ENCODE measurements around the gene GABRB1. TPM values are rescaled to one million over a fixed set of nuclear protein-coding genes. Genes with fewer than 3 reads are reported as not detected.

The GABRB1 gene
- total RNA-seq, 1 experiment from 2014 or later = not detected

DNA sequence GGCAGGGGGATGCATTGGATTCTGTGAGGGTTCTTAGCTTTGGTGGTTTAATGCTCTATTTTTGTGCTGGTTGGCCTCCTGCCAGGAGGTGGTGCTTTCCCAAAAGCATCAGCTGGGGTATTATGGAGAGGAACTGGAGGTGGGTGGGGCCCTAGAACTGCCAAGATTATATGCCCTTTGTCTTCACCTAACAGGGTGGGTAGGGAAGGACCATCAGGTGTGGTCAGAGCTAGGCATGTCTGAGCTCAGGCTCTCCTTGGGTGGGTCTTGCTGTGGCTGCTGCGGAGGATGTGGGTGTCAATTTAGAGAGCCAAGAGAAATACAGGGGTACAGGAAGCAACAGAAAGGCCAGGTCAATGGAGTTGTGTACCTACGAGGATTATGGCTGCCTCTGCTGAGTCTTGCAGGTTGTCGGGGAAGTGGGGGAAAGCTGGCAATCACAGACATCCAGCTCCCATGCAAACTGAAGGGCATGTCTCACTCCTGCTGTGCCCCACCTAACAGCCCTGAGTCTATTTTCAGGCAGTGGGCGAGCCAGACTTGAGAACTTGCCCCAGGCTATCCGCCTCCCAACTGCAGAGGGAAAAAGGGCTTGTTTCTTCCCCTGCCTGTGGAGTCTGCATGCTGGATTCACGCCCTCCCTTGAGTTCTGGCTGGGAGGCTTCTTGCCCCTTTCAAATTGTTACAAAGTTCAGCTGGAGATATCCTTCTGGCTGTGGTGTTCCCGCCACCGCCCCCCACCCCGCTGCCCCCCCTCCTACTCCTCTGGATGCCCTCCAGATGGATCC, 220.2 kb downstream of the GABRB1 start:
- CTCF ChIA-PET = no interaction called here
- Histone ChIP-seq H3K36me3 (ENCODE audit: control insufficient read depth in 1 of 2, insufficient read depth in 2 of 2, low read length in 2 of 2) (no peaks in the 10 kb centered on the region), H4K20me1 (ENCODE audit: insufficient read depth) (no peaks in the 10 kb centered on the region), H3K27me3 (ENCODE audit: insufficient read depth, low read length) (no peaks in the 10 kb centered on the region), H3K4me1 (ENCODE audit: control insufficient read depth in 1 of 2, insufficient read depth in 2 of 2, low read length in 2 of 2) (no peaks in the 10 kb centered on the region), H3K4me2 (ENCODE audit: low read length) (no peak overlapping the region), H3K9ac (ENCODE audit: low read length) (no peak overlapping the region), H3K9me3 (ENCODE audit: control insufficient read depth in 1 of 2, insufficient read depth in 1 of 2, low read depth in 1 of 2, low read length in 2 of 2) (no peaks in the 10 kb centered on the region), H3K79me2 (ENCODE audit: insufficient read depth, low read length) (no peaks in the 10 kb centered on the region), H2AFZ (ENCODE audit: low read depth, low read length, poor library complexity, severe bottlenecking) (no peak overlapping the region), H3K27ac (ENCODE audit: low read depth, low read length) (no peak overlapping the region), H3K4me3 (replicated peaks in 1 of 2; ENCODE audit: low read depth in 1 of 2, low read length in 2 of 2) (no peak overlapping the region), H3K9me2 (ENCODE audit: insufficient read depth) (no peaks in the 10 kb centered on the region)
- POLR2A ChIA-PET = no interaction called here
- RAD21 ChIA-PET (ENCODE audit: low non-redundant PET in 1 of 2, low total read pairs in 2 of 2, uncharacterized antibody in 2 of 2, unreplicated experiment in 2 of 2) = no interaction called here
- no peak for DNase-seq (ENCODE audit: low read depth, low spot score)
- TF ChIP-seq EZH2 (IDR thresholded peaks at IDR 0.05) (no peak), POLR2A (IDR thresholded peaks at IDR 0.05; ENCODE audit: borderline replicate concordance, extremely low read depth, insufficient read depth, insufficient read length) (no peak)
- intact Hi-C loops (cut with micrococcal nuclease) = no loop called here
- no peak for ATAC-seq
- BruUV-seq (replicated peaks) = no TSS peak

DNA sequence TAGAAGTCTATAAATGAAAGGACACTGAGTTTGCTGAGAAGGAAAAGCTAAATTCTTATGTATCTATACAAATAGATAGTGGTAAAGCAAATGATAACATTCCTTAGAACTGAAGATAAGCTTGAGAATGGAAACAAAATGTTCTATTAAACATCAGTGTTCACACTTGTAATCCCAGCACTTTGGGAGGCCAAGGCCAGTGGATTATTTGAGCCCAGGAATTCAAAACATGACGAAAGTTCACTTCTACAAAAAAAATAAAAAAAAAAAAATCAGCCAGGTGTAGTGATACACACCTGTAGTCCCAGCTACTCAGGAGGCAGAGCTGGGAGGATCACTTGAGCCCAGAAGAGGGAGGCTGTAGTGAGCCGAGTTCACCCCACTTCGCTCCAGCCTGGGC, 232.4 kb downstream of the GABRB1 start:
- Histone ChIP-seq H3K4me1 (ENCODE audit: control insufficient read depth in 1 of 2, insufficient read depth in 2 of 2, low read length in 2 of 2) (no peaks in the 10 kb centered on the region), H3K9me2 (ENCODE audit: insufficient read depth) (no peaks in the 10 kb centered on the region), H3K27me3 (ENCODE audit: insufficient read depth, low read length) (no peaks in the 10 kb centered on the region), H4K20me1 (ENCODE audit: insufficient read depth) (no peaks in the 10 kb centered on the region), H3K27ac (ENCODE audit: low read depth, low read length) (no peak overlapping the region), H3K9me3 (ENCODE audit: control insufficient read depth in 1 of 2, insufficient read depth in 1 of 2, low read depth in 1 of 2, low read length in 2 of 2) (no peaks in the 10 kb centered on the region), H3K4me2 (ENCODE audit: low read length) (no peak overlapping the region), H3K4me3 (replicated peaks in 1 of 2; ENCODE audit: low read depth in 1 of 2, low read length in 2 of 2) (no peak overlapping the region), H3K9ac (ENCODE audit: low read length) (no peak overlapping the region), H2AFZ (ENCODE audit: low read depth, low read length, poor library complexity, severe bottlenecking) (no peak overlapping the region), H3K79me2 (ENCODE audit: insufficient read depth, low read length) (no peaks in the 10 kb centered on the region), H3K36me3 (ENCODE audit: control insufficient read depth in 1 of 2, insufficient read depth in 2 of 2, low read length in 2 of 2) (no peaks in the 10 kb centered on the region)
- ChIA-PET CTCF (no interaction called here), RAD21 (ENCODE audit: low non-redundant PET in 1 of 2, low total read pairs in 2 of 2, uncharacterized antibody in 2 of 2, unreplicated experiment in 2 of 2) (no interaction called here), POLR2A (no interaction called here)
- intact Hi-C loops (cut with micrococcal nuclease) = no loop called here
- no TSS peak for BruUV-seq (replicated peaks)
- DNase-seq (ENCODE audit: low read depth, low spot score) (no peak), ATAC-seq (no peak)
- TF ChIP-seq EGR1 (IDR thresholded peaks at IDR 0.05; ENCODE audit: low read depth) (no peak), POLR2AphosphoS5 (IDR thresholded peaks at IDR 0.05; ENCODE audit: low read depth, low read length) (no peak), ELF1 (IDR thresholded peaks at IDR 0.05; ENCODE audit: borderline replicate concordance, low read depth) (no peak), YY1 (IDR thresholded peaks at IDR 0.05; ENCODE audit: extremely low read depth, insufficient replicate concordance, low read depth, low read length) (no peak), FOSL1 (IDR thresholded peaks at IDR 0.05; ENCODE audit: low read depth) (no peak), ZNF274 (IDR thresholded peaks at IDR 0.05; ENCODE audit: low read depth, low read length) (no peak), EZH2 (IDR thresholded peaks at IDR 0.05) (no peak), CEBPB (IDR thresholded peaks at IDR 0.05; ENCODE audit: low read depth) (no peak)
- TF ChIP-seq, protein P1, sequence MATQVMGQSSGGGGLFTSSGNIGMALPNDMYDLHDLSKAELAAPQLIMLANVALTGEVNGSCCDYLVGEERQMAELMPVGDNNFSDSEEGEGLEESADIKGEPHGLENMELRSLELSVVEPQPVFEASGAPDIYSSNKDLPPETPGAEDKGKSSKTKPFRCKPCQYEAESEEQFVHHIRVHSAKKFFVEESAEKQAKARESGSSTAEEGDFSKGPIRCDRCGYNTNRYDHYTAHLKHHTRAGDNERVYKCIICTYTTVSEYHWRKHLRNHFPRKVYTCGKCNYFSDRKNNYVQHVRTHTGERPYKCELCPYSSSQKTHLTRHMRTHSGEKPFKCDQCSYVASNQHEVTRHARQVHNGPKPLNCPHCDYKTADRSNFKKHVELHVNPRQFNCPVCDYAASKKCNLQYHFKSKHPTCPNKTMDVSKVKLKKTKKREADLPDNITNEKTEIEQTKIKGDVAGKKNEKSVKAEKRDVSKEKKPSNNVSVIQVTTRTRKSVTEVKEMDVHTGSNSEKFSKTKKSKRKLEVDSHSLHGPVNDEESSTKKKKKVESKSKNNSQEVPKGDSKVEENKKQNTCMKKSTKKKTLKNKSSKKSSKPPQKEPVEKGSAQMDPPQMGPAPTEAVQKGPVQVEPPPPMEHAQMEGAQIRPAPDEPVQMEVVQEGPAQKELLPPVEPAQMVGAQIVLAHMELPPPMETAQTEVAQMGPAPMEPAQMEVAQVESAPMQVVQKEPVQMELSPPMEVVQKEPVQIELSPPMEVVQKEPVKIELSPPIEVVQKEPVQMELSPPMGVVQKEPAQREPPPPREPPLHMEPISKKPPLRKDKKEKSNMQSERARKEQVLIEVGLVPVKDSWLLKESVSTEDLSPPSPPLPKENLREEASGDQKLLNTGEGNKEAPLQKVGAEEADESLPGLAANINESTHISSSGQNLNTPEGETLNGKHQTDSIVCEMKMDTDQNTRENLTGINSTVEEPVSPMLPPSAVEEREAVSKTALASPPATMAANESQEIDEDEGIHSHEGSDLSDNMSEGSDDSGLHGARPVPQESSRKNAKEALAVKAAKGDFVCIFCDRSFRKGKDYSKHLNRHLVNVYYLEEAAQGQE (IDR thresholded peaks at IDR 0.05; ENCODE audit: low read depth) = no peak
- TF ChIP-seq, protein P2, sequence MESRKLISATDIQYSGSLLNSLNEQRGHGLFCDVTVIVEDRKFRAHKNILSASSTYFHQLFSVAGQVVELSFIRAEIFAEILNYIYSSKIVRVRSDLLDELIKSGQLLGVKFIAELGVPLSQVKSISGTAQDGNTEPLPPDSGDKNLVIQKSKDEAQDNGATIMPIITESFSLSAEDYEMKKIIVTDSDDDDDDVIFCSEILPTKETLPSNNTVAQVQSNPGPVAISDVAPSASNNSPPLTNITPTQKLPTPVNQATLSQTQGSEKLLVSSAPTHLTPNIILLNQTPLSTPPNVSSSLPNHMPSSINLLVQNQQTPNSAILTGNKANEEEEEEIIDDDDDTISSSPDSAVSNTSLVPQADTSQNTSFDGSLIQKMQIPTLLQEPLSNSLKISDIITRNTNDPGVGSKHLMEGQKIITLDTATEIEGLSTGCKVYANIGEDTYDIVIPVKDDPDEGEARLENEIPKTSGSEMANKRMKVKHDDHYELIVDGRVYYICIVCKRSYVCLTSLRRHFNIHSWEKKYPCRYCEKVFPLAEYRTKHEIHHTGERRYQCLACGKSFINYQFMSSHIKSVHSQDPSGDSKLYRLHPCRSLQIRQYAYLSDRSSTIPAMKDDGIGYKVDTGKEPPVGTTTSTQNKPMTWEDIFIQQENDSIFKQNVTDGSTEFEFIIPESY (IDR thresholded peaks at IDR 0.05; ENCODE audit: extremely low read depth, insufficient replicate concordance, low read length) = no peak
- TF ChIP-seq, protein P3, sequence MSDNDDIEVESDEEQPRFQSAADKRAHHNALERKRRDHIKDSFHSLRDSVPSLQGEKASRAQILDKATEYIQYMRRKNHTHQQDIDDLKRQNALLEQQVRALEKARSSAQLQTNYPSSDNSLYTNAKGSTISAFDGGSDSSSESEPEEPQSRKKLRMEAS (IDR thresholded peaks at IDR 0.05) = no peak
- TF ChIP-seq, protein P4, sequence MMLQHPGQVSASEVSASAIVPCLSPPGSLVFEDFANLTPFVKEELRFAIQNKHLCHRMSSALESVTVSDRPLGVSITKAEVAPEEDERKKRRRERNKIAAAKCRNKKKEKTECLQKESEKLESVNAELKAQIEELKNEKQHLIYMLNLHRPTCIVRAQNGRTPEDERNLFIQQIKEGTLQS (IDR thresholded peaks at IDR 0.05) = no peak

All from HCT116 (cell line).